Omental fat pad (tissue), 4 donors: ENCODE measurements around the gene ARHGAP44. TPM values are rescaled to one million over a fixed set of nuclear protein-coding genes. Genes with fewer than 3 reads are reported as not detected.

Source experiments
- ATAC-seq: fragments of 150-250 bp; one replicate; pipeline ENCODE4 v1.9.1; 2016; ENCODE audit warnings: mild to moderate bottlenecking, moderate library complexity; ENCODE audit not compliant: low FRiP score
- DNase-seq: peaks from one replicate; pipeline ENCODE4 v3.0.0-alpha.2; 2019; ENCODE audit warnings: low spot score
- total RNA-seq, 4 donors: library from RNA; depleted of rRNA; stranded (reverse); fragments of >200 nt; gene quantifications; one replicate each; pipeline ENCODE4 v1.1.0, GENCODE V29; 2016
- TF ChIP-seq, protein P1 (sequence below), 3 donors: fragments of 450-650 bp; IDR thresholded peaks; one replicate each; pipeline ENCODE4 v1.5.1; 2016 to 2017; ENCODE audit warnings: antibody characterized with exemption in 3 of 3, mild to moderate bottlenecking in 3 of 3, moderate library complexity in 2 of 3

ARHGAP44 gene
- total RNA-seq, 4 donors from 2014 or later = 3.6 to 22.5 (median 7.2) TPM

DNA sequence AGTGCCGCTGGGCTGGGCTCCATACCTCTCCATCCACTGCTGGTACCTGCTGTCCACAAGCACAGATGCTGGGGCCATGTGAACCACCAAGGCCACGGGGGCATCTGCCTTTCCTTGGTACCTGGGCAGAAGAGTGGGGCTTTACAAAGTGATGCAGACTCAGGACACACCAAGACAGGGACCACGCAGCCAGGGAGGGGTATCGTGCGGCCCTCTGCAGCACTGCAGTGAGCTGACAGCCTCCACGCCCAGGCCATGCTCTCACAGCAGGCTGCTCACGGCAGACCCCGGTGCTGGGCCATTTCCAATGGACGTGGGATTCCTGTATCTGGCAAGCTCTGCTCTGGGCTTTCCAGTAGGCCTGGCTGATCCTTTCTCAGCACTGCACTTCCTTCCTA lies 214.2 kb downstream of the ARHGAP44 start:
- TF ChIP-seq, protein P1, sequence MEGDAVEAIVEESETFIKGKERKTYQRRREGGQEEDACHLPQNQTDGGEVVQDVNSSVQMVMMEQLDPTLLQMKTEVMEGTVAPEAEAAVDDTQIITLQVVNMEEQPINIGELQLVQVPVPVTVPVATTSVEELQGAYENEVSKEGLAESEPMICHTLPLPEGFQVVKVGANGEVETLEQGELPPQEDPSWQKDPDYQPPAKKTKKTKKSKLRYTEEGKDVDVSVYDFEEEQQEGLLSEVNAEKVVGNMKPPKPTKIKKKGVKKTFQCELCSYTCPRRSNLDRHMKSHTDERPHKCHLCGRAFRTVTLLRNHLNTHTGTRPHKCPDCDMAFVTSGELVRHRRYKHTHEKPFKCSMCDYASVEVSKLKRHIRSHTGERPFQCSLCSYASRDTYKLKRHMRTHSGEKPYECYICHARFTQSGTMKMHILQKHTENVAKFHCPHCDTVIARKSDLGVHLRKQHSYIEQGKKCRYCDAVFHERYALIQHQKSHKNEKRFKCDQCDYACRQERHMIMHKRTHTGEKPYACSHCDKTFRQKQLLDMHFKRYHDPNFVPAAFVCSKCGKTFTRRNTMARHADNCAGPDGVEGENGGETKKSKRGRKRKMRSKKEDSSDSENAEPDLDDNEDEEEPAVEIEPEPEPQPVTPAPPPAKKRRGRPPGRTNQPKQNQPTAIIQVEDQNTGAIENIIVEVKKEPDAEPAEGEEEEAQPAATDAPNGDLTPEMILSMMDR (IDR thresholded peaks at IDR 0.05) = no peak
- ATAC-seq (no peak), DNase-seq (no peak)

DNA sequence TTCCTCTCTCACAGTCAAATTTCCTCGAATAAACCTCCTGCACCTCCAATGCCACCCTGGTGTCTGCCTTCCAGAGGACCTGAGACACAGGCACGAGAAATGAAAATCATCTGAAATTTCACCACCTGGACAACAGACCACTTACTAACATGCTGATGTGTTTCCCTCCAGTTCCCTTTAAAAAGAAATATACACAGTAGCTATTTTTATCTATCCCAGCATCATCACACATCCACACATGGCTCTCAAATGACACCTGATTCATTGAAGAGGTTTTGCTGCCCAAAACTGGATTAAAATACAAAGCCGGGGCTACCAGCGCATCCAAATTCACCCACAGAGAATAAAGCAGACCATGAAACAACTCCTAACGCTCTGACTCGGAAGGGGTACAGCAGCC lies 214.6 kb downstream of the ARHGAP44 start:
- DNase-seq = no peak
- TF ChIP-seq, protein P1 (IDR thresholded peaks at IDR 0.05) = no peak

DNA sequence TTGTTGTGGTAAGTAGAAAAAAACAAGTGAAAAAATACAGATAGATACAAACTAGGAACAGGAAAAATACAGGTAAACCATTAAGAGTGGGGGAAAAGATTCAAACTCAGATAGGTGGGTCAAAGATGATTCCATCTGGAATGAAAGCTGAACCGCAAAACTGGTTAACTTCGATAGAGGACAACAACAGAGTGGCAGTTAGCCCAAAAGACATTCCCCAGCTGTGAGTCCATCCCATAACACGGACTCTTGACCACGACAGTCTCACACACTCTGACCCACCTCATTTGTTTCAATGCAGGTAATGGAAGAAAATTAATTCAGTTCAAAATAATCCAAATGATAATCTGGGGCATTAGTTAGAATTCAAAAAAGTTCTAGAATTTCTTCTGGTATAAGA lies 215.0 kb downstream of the ARHGAP44 start:
- ATAC-seq (no peak), DNase-seq (no peak)
- TF ChIP-seq, protein P1 (IDR thresholded peaks at IDR 0.05) = no peak

More for the DNA sequence above, 214.6 kb downstream of the ARHGAP44 start:
- ATAC-seq = no peak

DNA sequence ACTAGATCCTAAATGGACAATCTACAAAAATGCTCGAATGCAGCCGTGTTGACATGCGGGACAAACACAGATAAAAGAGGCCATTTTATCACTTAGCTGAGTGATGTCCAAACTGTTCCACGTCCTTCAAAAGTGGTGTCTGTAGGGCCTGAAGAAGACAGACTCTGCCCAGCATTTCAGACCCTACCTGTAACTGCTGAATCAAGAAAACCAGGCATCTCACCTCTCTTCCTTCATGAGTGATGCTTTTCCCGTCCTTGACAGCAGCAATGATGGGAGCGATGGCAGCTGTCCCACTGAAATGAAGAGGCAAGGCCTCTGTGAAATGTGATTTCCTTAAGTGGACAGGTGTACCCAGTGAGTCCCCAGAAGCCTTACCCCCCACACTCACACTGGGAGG lies 216.2 kb downstream of the ARHGAP44 start:
- no peak for DNase-seq
- no peak for ATAC-seq

DNA sequence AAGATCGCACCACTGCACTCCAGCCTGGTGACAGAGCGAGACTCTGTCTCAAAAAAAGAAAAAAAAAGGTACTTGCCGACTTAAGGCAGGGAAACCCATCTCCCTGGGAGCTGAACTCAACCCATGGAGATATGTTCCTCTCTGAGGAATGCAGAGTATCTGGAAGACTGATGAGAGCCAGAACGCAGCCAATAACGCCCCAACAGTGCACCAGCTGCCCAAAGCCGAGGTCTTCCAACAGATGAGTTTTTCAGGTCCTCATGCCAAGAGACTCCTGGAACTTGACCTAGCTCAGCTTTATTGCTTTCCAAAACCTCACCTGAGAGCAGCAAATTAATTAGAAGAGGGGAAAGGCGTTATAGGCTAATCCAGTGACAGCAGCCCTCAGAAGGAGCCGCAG lies 219.2 kb downstream of the ARHGAP44 start:
- TF ChIP-seq, protein P1 (IDR thresholded peaks at IDR 0.05) = no peak
- DNase-seq (no peak), ATAC-seq (no peak)

More for the DNA sequence above, 216.2 kb downstream of the ARHGAP44 start:
- TF ChIP-seq, protein P1 (IDR thresholded peaks at IDR 0.05) = no peak

DNA sequence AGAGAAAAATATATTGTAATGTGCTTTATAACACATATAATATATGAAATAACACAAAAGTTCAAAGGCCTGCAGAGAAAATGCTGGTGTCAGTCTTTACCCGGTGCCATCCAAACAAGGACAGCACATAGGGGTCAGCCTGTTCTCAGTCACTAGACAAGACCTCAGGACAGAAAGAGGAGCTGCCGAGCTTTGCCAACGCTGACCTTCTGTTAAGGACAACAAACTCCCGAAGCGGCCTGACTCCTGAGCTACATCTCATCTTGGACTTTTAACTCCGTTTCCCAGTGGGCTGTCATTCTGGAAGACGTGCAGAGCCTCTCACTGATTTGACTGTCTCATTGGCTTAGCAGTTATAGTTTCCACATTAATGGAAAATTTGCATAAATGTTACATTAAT lies 221.7 kb downstream of the ARHGAP44 start:
- DNase-seq (no peak), ATAC-seq (no peak)
- TF ChIP-seq, protein P1 (IDR thresholded peaks at IDR 0.05) = no peak

DNA sequence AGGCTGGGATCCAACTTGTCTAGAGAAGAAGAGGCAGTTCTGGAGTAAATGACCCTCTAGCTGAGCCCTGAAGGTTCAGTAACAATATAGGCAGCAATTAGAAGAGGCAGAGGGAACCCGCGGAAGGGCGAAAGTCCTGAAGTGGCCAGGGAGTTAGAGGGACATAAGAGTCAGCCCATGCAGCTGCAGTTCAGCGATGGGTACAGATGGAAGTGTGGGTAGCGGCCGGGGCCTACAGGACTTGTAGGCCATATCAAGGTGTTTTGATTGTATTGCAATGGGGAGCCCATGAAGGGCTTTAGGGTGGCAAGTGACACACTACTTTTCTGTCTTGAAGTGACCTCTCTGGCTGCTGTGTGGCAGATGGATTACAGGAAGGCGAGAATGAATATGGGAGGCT lies 225.5 kb downstream of the ARHGAP44 start:
- ATAC-seq (no peak), DNase-seq (no peak)
- TF ChIP-seq, protein P1 (IDR thresholded peaks at IDR 0.05) = no peak
